Forelimb muscle (tissue), 1 donor: ENCODE results near the gene TXNDC8. TPM values are rescaled to one million over a fixed set of nuclear protein-coding genes. Genes with fewer than 3 reads are reported as not detected.
A peak's percentile ranks its signal among the peaks of the same experiment; 100 is the strongest.

Experiments
- DNase-seq: peaks from one replicate; pipeline ENCODE4 v3.0.0-alpha.2; 2013; ENCODE audit warnings: low read depth
- polyA plus RNA-seq: library from polyadenylated mRNA; unstranded; fragments of 120-200 nt; gene quantifications from one replicate; pipeline ENCODE4 v1.2.1, GENCODE V29; 2013; ENCODE audit not compliant: insufficient read length

TXNDC8 gene
- polyA plus RNA-seq, 1 donor, result not detected

- no peak for DNase-seq
Measured at GRCh38 chr9:110278080-110278707, 59.5 kb downstream of the TXNDC8 start.

DNA sequence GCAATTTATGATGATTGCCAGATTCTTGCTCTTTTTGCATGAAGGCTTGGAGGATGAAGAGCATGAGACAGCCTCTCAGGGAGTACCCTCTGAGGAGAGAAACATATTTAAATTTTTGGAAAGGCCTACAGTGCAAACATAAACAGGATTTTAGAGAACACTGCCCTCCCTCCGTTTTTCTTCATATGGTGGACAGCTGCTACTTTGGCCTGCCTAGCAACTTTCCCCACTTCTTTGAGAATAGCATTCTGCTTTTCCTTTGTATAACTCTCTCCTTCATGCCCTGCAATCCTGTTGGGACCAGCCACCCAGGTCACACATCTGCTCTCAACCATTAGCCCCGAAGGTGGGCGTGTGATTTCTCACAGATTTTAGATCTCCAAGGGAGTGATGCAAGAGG lies 60.9 kb downstream of the TXNDC8 start:
- DNase-seq, result no peak

DNA sequence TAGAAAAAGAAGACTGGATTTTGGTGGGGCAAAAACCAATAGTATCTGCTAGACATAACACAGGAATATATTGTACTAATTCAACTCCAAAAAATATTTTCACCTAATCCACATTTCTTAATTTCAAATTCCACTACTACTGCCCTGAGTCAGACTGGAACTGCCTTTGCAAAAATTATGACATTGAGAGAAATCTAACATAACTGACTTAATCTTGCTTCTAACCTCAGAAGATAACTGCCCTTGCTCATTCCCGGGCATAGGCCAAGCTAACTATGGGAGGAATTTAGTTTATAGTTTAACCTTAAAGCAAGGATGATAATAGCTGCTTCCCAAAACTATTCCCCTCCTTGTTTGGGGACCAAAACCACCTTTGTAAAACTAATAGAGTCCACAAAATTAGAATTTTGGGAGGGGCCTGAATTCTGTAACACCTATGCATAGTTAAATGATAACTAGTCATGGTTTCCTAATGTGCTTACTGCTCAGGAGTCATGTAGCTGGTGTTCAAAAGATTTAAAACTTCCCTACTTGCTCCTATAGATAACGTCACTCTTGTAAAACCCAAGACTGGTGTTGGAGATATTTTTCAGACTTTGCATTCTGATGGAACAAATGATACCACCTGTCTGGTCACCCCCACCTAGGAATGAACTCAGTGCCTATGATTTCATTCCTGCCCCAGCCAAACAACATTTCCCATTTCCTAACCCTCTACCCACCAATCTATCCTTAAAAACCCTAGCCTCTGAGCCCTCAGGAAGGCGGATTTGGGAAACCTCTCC lies 67.3 kb downstream of the TXNDC8 start:
- no peak for DNase-seq

DNA sequence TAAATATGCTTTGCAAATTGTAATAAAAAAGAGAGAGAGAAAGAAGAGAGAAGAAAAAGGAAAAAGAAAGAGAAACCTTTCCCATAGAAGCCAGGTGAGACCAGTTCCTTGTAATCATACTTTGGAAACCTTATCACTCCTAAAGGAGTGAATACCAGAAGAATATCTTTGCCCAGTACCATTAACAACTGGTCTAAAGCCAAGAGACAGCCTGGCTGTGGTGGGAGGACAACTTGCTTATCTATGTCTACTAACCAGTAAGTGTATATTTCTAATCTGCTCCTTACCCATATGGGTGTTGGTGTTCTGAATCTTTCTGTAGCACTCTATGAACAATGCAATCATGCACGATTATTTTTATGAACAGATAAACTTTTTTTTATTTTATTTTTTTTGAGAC lies 70.9 kb downstream of the TXNDC8 start:
- no peak for DNase-seq

DNA sequence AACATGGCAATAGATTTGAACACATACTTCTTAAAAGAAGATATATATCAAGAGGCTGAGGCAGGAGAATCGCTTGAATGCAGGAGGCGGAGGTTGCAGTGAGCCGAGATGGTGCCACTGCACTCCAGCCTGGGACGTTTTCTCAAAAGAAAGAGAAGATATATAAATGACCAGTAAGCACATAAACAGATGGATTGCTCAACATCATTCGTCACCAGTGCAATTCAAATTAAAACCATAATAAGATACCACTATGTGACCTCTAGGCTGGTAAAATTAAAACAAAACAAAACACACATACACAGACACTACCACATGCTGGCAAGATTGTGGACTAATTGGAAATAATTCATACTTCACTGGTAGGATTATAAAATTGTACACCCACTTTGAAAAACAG lies 76.0 kb downstream of the TXNDC8 start:
- DNase-seq, result no peak

- DNase-seq, result no peak
Measured at GRCh38 chr9:110260911-110261310, 76.8 kb downstream of the TXNDC8 start.

- DNase-seq, result no peak
Measured at GRCh38 chr9:110259566-110259965, 78.1 kb downstream of the TXNDC8 start.

DNA sequence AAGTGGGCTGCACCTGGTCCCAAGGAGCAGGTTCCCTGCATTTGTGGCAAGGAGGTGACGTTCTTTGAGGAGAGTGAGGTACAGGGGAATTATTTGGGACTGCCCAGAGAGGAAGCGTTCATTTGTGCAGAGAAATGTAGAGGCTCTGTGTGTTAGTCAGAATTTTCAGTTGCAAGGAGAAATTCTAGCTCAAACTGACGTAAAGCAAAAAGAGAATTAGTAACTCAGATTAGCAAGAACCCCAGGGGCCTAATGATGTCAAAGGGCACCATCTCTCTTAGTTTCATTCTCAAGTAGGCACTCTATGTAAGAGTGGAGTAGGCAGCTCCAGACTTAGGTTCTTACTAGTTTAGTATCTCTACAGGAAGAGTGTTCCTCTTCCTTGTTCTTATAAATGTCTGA lies 79.0 kb downstream of the TXNDC8 start:
- no peak for DNase-seq

DNA sequence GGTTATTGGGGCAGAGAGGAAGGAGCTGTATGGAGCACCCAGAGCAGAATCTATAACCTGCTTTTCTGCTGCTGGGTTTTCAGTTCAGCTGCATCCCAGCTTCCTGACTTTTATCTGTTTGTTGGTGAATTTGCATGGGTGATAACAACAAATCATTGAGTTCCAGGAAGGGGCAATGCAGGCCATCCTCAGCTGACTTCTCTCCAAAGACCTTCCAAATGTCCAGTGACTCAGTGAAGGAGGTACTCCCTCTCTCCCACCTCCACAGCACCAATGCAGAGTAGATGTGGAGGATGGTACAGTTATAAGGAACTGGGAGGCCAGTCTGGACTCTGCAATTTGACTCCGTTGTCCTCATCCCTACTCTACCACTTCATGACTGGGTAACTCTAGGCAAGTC lies 79.7 kb downstream of the TXNDC8 start:
- no peak for DNase-seq

GRCh38 chr9:110257097-110257841 lies 80.4 kb downstream of the TXNDC8 start:
- DNase-seq, result no peak

GRCh38 chr9:110256380-110257096 lies 81.1 kb downstream of the TXNDC8 start, which contains the start of gene TXN:
Gene TXN (minus strand): TSS chr9:110256507. CDS start chr9:110256435, 72 bp downstream.
- peak; percentile 60 for DNase-seq

GRCh38 chr9:110255463-110256379 lies 81.9 kb downstream of the TXNDC8 start:
- DNase-seq, result no peak

GRCh38 chr9:110255034-110255462 lies 82.6 kb downstream of the TXNDC8 start:
- no peak for DNase-seq

- no peak for DNase-seq
Measured at GRCh38 chr9:110254500-110254899, 83.2 kb downstream of the TXNDC8 start.

Other genes with a start within 250 kb of the TXNDC8 start
- 0.06 TPM for gene C9orf152, start 129.7 kb downstream of the TXNDC8 start, polyA plus RNA-seq
- 64.2 TPM for gene TXN, start 81.4 kb downstream of the TXNDC8 start, polyA plus RNA-seq
- gene SVEP1, start 241.9 kb upstream of the TXNDC8 start, polyA plus RNA-seq, result 16.9 TPM